GM21825 (cell line): ENCODE results near the gene DDX24.
A peak's percentile ranks its signal among the peaks of the same experiment; 100 is the strongest.

Experiments used
- ATAC-seq: cut with Tn5 transposase; IDR thresholded peaks from one replicate; pipeline ENCODE4 v1.9.1; 2021; ENCODE audit warnings: mild to moderate bottlenecking, moderate library complexity; ENCODE audit not compliant: unreplicated experiment

DDX24 gene

DNA sequence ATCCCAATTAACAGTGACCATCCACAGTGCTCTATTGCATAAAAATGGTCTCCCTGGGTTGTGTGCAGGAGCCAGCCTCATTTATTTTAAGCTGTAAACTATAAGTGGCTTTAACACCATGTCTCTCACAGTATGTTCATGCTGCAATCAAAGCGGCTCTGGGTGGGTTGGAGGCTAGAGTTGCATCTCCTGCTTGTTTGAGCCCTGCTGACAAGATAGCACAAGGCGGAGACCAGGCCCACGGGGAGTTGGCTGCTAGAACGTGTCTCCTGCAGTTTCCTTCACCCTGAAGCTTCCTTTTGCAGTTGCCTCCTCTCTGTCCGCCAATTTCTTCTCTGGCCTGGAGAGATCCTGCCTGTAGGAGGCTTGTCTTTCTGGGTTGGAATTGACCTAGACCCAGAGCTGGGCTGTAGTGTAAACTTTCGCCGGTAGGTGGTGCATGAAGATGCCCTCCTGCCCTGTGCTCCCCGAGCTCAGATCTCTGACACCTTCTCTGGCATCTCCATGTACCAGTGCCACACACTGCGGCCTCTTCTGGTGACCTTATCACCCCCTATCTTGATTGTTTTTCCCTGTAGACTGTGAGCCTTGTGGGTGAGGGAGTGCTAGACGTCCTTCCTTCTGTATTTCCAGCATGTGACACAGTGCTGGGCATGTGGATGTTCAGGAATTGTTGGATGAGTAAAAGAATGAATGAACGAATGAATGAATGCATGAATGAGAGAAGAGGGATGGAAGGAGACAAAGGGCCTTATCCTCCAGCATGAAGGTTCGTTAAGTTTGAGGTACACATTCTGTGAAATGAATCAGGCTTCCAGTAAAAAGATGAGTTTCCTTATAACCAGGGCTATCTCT is 44.5 kb downstream of the DDX24 start:
- no peak for ATAC-seq

DNA sequence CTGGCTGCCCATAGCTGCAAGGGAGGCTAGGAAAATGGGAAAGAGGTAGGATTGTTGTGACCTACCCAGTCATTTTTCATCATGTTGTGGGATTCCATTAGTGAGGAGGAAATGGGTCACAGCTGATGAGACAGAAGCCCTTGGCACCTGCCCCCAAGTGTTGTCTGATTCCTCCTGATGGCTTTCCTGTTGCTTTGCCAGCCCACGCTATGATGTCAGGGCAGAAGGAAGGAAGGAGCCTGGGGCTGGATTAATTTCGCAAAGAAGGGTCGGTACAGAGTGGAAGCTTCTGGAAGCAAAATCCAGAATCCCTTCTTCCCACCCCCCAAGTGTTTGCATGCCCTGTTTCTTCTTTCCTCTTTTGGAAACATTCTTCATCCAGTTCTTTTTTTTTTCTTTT is 46.1 kb downstream of the DDX24 start:
- ATAC-seq, result no peak

- no peak for ATAC-seq
These were observed 49.1 kb downstream of the DDX24 start for GRCh38 chr14:94031883-94032279.

DNA sequence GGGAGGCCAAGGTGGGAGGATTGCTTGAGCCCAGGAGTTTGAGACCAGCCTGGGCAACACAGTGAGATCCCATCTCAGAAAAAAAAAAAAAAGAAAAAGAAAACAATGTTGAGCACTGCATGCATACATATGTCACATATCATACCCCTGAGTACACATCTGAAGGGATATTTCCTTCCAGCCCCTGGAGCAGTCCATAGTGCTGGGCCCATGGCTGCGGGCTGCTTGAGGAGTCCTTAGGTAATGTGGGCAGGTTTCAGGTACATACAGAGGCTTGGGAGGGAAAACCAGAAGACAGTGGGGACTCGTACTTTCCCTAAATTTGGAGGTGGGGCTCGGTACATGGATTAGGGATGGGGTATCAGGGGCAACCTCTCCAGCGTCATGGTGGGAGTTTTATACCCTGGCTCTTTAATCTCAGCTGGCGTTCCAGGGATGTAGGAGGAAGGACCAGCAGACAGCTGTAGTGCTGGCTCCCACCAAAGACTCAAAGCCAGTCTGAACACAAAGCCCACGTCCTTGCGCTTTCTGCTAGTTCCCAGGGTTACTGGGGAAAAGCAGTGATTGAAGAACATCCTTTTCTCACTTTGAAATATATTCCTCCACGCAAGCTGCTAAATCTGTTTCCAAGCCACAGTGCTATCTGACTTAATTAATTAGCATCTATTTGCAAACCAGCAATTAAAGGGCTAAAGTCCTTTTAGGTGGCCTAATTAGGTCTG is 49.7 kb downstream of the DDX24 start:
- no peak for ATAC-seq

GRCh38 chr14:94030571-94030970 is 50.4 kb downstream of the DDX24 start:
- no peak for ATAC-seq

DNA sequence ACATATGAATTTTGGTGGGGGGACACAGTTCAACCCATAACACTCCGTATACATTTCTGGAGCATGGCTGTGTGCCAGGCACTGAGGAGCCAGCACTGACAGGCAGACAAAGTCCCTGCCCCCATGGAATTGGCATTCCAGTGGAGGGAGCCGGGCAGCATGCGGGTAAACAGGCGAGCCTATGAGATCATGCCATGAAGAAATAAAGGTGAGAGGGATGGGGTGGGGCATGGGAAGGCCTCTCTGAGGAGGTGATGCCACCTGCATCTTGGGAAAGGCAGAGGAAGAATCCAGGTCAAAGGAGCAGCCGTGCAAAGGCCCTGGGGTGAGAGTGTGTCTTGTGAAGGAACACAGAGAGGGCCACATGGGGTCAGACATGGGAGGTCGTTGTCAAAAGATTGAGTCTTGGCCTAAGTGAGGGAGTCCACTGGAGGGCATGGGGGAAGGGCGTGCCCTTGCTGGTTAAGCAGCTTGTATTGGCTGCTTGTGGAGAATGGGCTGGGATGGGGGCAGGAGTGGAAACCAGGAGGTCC is 51.3 kb downstream of the DDX24 start:
- ATAC-seq, result no peak

GRCh38 chr14:94029265-94029664 is 51.7 kb downstream of the DDX24 start:
- no peak for ATAC-seq

- ATAC-seq, result no peak
These were observed 52.6 kb downstream of the DDX24 start for GRCh38 chr14:94028450-94028826.

- no peak for ATAC-seq
These were observed 53.2 kb downstream of the DDX24 start for GRCh38 chr14:94027566-94028449.

DNA sequence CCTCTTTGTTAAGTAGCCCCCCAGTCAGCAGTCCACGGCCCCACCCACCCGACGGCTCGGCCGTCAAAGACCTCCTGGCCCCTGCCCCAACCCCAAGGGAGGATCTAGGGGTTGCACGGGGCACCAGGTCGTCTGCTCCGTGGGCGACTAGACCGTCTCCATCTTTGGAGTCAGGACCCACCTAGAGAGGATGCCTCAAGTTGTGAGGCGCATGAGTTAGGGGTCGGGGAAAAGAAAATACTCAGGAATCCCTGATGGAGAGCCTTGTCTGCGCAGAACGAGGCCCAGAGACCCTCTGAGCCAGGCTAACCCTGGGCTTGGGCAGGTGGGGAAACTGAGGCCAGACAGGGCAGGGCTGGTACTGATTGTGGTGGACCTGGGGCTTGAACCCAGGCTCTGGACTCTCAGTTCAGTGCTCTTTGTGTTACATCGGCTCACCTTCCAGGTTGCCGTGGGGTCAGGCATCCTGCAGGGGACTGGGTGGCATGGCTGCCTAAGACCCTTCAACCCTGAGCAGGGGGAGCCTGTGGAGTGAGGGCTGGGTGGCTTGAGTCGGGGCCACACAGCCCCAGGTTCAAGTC is 54.0 kb downstream of the DDX24 start:
- ATAC-seq, result no peak

DNA sequence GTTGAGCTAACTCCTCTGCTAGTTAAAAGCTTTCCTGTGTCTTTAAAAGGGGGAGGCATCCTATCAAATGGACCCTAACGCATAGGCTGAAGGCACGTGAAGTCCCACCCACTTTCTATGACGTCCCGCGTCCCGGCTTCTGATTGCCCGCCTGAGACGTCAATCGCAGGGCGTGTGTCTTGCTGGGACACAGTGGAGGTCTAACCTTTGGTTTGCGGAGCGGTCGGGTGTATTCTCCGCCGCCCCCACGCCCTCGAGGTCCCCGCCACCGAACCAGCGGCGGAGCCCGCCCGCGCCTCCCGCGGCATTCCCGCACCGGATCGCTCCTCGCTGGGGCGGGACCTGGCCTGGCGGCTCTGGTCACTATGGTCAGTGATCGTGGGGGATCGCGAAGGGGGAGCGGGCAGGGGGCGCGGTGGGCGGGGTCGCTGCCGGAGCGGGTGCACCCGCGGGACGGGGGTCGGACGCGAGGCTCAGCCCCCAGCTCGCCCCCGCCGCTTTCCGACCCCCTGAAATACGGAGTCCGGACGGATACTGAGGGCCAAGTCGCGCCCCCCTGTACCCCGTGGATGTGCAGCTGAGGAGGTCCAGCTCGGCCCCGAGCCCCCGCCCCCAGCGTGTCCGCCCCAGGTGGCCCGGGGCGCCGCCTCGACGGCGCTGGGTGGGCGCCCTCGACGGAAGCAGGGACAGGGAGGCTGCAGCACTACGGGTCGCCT is 54.7 kb downstream of the DDX24 start, which contains the start of gene OTUB2:
OTUB2 (plus strand) TSS at position 168 of the 716 bp plus-strand sequence; CDS start at position 366, 198 bp downstream.
- ATAC-seq, result peak; percentile 98

DNA sequence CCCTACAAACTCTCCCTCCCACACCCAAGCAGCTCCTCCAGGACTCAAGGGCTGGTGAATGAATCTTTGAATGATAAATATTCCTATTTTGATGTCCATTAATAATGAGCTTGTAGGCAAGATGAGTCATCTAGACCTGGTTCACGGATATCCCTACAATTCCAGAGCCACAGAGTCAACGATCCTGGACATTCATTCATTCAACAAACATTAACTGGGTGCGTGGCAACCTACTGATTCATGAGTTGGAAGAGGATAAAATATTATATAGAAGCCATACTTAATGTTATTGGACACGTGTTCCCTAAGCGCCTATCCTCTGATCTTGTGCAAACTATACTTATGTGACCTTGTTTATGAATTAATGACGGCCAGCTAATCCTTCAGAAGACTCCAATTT is 55.3 kb downstream of the DDX24 start:
- ATAC-seq, result no peak

DNA sequence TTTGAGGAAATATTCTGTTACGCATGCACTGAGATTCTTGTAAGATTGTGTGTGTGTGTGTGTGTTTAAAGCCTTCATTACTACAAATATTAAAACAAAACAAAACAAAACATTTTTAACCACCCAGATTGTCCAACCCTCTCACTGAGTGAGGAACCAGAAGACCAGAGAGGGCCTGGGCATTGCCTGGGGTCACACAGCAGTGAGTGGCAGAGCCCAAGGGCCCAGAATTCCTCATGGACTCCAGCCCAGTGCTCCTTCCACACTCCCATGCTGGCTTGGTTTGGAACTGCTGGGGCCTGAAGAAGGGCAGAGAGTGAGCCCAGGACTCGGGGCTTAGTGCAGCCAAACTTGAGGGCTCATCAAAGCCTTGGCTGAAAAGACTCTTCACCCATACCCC is 56.5 kb downstream of the DDX24 start:
- ATAC-seq, result no peak

DNA sequence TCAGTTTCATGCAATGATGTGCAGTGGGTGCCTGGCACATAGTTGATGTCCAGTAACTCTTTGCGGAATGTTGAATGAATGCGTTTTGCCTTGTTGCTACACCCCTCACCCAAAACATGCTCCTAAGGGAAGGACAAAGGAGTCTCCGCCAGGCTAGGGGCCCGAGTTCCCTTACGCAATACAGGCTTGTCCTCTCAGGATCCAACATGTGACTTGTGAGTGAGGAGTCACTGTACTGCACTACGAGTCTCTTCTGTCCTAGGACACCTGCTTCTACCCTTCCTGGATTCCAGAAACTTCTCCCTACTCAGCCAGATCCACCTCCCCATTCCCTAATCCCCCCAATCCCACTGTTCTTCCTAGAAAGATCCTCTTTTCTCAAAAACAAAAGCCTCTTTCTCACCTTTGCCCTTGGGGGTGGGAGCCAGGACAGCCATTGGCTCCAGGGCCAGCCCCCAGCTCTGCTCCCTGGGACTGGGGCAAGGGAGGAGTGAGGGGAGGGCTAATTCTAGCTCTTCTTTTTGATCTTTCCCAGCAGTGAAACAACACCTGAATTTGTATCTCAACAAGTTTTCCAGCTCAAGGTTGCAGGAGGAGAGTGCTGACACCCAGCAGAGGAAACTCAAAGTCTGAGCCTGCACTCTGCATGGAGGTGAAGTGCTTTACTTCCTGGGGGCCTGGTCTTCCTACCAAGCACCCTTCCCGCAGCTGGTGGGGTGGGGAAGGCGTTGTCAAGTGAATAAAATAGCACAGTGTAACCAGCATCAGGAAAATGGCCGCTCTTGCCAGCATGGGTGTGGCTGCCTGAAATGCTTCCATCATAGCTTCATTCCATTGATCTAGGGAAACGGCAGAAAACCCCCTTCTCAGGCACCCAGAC is 58.2 kb downstream of the DDX24 start:
- ATAC-seq, result no peak

GRCh38 chr14:94021416-94022157 is 59.4 kb downstream of the DDX24 start:
- no peak for ATAC-seq

GRCh38 chr14:94021001-94021400 is 60.0 kb downstream of the DDX24 start:
- ATAC-seq, result no peak

- ATAC-seq, result no peak
These were observed 60.7 kb downstream of the DDX24 start for GRCh38 chr14:94020267-94020666.

GRCh38 chr14:94019329-94019728 is 61.7 kb downstream of the DDX24 start:
- ATAC-seq, result no peak
